UCSD-AML1 (cell line): ENCODE measurements around the gene PGLYRP3.

Experiments
- DNase-seq: peaks from one replicate; lab custom pipeline; 2025; ENCODE audit not compliant: unreplicated experiment; lab: John Stamatoyannopoulos, UW

The PGLYRP3 gene

GRCh38 chr1:153262462-153263157 lies 50.1 kb downstream of the PGLYRP3 start:
- no peak for DNase-seq

DNA sequence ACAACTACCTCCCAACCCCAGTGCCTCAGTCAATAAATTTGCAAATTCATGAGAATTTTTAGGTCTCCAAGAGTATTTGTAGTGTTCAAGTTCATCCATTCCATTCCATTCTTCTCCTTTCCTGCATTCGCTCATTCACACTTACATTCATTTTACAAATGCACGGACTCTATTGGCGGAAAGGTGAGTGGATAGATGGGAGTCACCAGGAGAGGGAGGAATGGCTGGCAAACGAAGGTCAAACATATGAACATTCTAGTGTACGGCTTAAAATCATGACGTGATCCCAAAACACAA lies 50.7 kb downstream of the PGLYRP3 start:
- DNase-seq, result no peak

DNA sequence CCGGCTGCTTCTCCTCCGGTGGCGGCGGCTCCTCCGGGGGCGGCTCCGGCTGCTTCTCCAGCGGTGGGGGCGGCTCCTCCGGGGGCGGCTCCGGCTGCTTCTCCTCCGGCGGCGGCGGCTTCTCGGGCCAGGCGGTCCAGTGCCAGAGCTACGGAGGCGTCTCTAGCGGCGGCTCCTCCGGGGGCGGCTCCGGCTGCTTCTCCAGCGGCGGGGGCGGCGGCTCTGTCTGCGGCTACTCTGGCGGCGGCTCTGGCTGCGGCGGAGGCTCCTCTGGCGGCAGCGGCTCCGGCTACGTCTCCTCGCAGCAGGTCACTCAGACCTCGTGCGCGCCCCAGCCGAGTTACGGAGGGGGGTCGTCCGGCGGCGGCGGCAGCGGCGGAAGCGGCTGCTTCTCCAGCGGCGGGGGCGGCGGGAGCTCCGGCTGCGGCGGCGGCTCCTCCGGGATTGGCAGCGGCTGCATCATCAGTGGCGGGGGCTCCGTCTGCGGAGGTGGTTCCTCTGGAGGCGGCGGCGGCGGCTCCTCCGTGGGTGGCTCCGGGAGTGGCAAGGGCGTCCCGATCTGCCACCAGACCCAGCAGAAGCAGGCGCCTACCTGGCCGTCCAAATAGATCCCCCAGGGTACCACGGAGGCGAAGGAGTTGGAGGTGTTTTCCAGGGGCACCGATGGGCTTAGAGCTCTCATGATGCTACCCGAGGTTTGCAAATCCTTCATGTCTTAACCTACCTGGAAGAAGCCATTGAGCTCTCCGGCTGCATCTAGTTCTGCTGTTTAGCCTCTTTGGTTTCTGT lies 51.3 kb downstream of the PGLYRP3 start:
- no peak for DNase-seq

- no peak for DNase-seq
Measured at GRCh38 chr1:153260585-153261280, 52.0 kb downstream of the PGLYRP3 start.

DNA sequence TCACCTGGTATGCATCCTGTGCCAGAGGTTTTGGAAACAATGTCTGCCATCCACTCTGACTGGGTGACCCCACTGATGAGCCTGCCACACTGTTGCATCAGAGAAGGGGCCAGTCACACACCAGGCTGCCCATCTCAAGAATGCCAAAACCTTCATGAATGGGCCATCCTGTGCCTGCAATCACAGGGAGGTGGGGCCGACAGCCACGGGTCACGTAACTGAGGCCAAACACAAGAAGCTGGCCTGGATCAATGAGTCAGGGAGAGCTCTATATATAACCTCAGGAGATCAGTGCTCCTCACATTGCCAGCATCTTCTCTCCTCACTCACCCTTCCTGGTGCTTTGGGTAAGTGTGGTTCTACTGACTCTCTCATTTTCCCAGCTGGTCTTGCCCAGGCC lies 53.4 kb downstream of the PGLYRP3 start, which contains the start of gene LORICRIN:
Gene LORICRIN, plus strand, starts transcription at position 301 of the 400 bp plus-strand sequence. CDS start 1,263 bp downstream, outside the sequence.
- no peak for DNase-seq

DNA sequence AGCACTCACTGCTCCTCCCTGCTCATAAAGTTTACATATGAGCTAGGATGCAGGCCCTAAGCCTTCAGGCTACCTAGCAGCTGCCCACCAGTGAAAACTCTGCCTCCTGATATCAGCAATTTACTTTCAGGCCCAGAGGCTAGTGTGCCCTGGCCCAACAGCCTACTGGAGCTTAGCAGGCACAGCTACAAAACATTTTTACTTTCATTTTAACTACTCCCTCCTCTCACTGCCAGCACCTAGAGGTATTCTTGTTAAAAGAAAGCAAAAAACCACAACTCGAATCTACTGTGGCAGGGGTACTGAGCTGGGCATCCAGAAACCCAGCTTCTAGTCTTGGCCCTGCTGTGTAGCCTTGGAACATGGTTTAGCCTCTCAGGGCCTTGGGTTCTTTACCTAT lies 59.1 kb downstream of the PGLYRP3 start:
- no peak for DNase-seq

DNA sequence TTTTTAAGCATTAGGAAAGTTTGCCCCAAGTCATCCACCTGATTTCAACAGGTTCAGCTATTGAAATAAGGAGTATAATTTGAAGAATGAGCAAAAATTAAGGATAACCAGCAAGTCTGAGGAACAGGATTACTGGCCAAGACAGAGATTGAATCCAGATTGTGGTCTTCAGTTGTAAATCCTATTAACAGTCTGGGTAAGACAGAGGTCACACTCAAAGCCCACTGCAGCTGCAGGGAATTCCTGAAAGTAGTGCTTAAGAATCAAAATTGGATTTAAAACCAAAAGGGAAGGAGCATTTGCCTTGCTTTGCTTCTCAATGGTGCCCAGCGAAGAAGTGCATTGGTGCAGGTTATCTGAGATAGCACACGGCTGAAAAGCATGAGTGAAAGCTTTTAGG lies 59.7 kb downstream of the PGLYRP3 start:
- DNase-seq, result no peak

DNA sequence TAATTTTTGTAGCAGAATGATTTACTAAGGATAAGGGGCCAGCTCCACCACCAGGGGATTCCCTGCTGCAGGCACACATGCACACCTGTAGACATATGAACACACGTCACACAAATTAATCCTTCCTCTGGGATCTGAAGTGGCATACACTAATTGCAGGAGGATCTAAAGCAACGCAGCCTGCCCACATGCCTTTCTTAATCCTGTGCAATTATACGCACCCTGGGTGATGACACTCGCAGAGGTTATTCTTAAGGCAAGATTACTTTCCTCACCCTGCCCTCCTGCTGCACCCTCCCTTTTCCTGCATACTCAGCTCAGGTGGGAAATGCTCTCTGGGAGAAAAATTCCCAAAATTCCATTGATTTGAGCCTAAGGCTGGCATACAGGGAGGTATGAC lies 60.8 kb downstream of the PGLYRP3 start:
- no peak for DNase-seq

DNA sequence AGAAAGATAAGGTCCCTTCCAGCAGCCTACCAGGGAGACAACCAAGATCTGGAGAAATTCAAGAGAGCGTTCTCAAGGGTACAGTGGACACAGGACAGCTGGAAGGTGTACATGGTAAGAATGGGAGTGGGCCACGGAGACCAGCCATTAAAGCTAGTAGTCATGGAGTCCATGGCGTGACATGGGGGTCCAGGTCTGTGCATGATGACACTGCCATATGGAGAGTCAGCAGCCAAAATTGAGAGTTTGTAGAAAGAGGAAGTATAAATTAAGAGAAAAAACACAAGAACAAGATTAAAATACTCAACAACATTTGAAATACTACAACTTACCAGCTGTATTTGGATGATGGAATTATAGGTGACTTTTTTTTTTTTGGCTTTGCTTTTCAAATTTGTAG lies 61.2 kb downstream of the PGLYRP3 start:
- no peak for DNase-seq

- no peak for DNase-seq
Measured at GRCh38 chr1:153251087-153251486, 61.7 kb downstream of the PGLYRP3 start.

- no peak for DNase-seq
Measured at GRCh38 chr1:153250166-153250565, 62.6 kb downstream of the PGLYRP3 start.

DNA sequence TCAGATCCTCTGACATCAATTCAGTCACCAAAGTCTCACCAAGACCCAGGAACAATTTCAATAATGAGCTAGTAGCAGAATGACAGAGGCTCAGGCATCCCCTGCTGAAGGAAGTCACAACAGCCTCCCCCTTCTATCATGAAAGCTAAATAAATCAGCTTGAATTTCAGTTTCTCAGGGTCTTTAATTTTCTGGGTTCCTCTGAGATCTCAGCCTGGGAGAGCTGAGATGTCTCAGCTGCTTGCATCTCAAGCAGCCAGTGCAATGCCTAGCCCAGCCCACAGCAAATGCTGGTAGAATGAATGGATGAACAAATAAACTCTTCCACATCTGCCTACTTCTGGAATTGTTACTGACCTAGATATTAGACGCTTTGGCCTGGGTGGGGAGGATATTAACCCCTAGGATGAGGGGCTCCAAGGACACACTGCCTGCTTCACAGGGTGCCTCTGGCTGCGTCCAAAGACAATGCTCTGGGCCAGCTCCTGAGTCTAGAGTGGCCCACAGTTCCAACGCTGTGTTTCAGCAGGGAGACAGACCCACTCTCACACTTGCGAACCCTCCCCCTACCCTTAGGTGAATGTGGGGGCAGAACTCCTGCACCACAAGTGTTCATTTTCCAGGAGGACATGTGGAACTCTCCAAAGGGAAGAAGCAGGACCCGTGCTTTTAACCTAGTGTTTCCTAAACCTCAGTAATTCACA lies 64.4 kb downstream of the PGLYRP3 start:
- DNase-seq, result no peak
